MG63 (cell line): ENCODE data around the gene AIG1. TPM values are rescaled to one million over a fixed set of nuclear protein-coding genes. Genes with fewer than 3 reads are reported as not detected.
"Not testable (repeated sequence)": the region's sequence is repeated elsewhere in the genome, so short reads cannot be mapped to it uniquely, and the experiment has no call there.

ENCODE experiments used
- DNase-seq: peaks from one replicate; pipeline ENCODE4 v3.0.0-alpha.2; 2020
- H3K27me3 ChIP-seq: fragments of 250-450 bp; sonication (Bioruptor Pico); 2 replicates; pipeline ENCODE4 v1.5.1; 2020; ENCODE audit warnings: mild to moderate bottlenecking, moderate library complexity
- H3K36me3 ChIP-seq: fragments of 250-450 bp; sonication (Bioruptor Pico); 2 replicates; pipeline ENCODE4 v1.5.1; 2020; ENCODE audit warnings: mild to moderate bottlenecking, moderate library complexity
- H3K4me3 ChIP-seq: fragments of 250-450 bp; sonication (Bioruptor Pico); 2 replicates; pipeline ENCODE4 v1.5.1; 2020; ENCODE audit warnings: mild to moderate bottlenecking, moderate library complexity
- H3K9me3 ChIP-seq: fragments of 250-450 bp; sonication (Bioruptor Pico); 2 replicates; pipeline ENCODE4 v1.5.1; 2020; ENCODE audit warnings: mild to moderate bottlenecking, moderate library complexity
- total RNA-seq: library from RNA; depleted of rRNA; stranded (reverse); fragments of >200 nt; shearing (Covaris generic); gene quantifications from 2 replicates; pipeline ENCODE4 v1.2.3, GENCODE V29; 2014; ENCODE audit warnings: low replicate concordance

Gene AIG1
- total RNA-seq, 1 experiment from 2014 or later, result 42.5 TPM

DNA sequence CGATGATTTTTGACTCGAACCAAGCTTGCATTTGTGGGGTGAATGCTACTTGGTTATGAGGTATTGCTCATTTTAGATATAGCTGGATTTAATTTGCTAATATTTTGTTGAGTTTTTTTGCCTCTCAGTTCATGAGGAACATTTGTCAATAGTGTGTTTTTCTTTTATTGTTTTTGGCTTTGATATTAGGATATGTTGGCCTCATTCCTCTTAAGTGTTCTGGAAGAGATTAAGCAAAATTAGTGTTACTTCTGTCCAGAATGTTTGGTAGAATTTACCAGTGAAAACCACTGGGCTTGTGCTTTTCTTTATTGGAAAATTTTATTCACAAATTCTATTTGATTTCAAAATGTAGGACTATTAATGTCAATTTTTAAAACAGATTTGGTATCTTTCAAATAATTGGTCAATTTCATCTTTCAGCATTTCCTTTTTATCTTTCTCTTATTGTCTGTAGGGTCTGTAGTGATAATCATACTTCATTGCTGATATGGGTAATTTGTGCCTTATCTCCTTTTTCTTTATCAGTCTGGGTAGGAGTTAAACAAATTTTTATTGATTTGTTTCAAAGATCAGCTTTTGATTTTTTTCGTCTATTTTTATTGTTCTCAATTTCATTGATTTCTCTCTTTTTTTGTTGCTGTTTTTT, 14.1 kb downstream of the AIG1 start:
- Histone ChIP-seq H3K27me3 (no peaks in the 10 kb centered on the region), H3K4me3 (no peak overlapping the region), H3K36me3 (no peaks in the 10 kb centered on the region), H3K9me3 (peaks cover 8% of the 10 kb centered on the region)
- DNase-seq, result no peak

DNA sequence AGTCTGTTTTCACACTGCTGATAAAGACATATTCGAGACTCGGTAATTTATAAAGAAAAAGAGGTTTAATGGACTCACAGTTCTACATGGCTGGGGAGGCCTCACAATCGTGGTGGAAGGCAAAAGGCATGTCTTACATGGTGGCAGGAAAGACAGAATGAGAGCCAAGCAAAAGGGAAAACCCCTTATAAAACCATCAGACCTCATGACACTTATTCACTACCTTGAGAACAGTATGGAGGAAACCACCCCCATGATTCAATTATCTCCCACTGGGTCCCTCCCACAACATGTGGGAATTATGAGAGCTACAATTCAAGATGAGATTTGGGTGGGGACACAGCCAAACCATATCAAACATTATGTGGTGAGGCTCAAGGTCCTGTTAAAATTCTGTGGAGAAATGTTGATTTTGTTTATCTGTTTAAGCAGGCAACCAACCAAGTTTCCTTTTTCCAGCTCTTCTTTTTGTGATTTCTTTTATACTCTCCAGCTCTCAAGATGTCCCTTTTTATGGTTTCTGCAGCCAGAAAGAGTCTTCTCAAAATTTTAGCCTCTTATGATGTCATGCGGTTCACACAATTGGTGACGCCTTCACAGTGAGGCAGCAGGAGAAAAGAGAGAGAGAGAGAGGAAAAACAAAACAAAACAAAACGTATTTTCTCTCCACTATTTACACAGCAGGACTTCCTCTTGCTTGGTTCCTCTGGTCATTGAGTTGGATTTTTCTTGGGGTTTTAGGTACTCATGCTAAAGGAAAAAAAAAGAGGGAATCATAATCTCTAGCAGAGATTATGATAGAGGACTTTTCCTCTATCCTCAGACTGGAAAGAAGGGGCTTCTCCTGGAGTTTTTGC, 18.0 kb downstream of the AIG1 start:
- no peak for DNase-seq
- H3K27me3 ChIP-seq, result no peaks in the 10 kb centered on the region
- peaks cover 8% of the 10 kb centered on the region for H3K9me3 ChIP-seq
- H3K36me3 ChIP-seq, result no peaks in the 10 kb centered on the region
- H3K4me3 ChIP-seq, result no peak overlapping the region

DNA sequence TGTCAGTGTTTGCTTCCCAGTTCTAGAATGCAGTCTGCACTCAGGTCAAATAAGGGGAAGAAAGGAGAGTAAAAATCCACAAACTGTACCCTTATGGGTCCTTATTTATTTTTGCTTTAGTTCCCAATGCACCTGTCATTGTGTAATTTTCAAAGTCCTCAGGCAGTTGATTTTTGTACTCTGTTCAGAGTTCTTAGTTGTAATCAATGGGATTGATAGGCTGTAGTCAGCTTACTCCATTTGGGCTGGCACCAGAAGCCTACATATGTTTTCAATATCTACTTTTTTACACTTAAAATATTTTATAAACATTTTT, 18.6 kb downstream of the AIG1 start:
- H3K27me3 ChIP-seq, result no peaks in the 10 kb centered on the region
- H3K36me3 ChIP-seq, result no peaks in the 10 kb centered on the region
- DNase-seq, result no peak
- H3K9me3 ChIP-seq, result peaks cover 8% of the 10 kb centered on the region
- no peak overlapping the region for H3K4me3 ChIP-seq

DNA sequence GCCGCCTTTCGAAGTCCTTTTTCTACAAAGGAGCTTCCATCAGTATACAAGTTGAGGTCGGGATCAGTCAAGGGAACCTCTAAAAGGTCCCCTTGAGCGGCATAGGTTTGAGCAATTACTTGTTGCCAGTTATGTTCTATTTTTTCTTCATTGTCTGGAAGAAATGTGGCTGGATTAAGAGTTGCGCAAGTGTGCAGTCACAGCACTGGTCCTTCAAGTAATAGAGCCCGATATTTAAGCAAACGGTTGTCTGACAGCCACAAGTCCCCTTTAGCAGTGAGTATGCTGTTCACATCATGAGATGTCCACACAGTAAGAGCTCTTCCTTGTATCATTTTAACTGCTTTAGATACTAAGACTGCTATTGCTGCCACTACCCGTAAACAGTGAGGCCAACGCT, 21.6 kb downstream of the AIG1 start:
- not testable (repeated sequence) for DNase-seq, H3K4me3 ChIP-seq, H3K27me3 ChIP-seq, H3K9me3 ChIP-seq, H3K36me3 ChIP-seq

DNA sequence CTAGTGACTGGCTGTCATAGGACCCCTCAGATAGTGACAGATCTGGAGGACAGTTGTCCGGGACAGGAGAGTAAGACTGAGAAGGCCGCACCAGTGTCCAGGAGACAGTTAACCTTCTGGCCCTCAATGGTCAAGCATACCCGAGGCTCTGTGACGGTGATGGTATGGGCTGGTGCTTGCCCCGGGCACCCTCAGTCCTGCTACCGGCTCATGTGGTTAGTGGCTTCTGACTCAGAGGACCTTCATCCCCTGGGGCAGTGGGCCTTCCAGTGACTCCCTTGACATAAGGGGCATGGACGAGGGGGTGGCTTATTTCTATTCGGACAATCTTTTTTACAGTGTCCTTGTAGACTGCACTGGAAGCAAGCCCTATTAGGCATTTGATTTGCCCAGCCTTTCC, 23.3 kb downstream of the AIG1 start:
- H3K9me3 ChIP-seq, H3K27me3 ChIP-seq, DNase-seq, H3K36me3 ChIP-seq, H3K4me3 ChIP-seq: not testable (repeated sequence)

DNA sequence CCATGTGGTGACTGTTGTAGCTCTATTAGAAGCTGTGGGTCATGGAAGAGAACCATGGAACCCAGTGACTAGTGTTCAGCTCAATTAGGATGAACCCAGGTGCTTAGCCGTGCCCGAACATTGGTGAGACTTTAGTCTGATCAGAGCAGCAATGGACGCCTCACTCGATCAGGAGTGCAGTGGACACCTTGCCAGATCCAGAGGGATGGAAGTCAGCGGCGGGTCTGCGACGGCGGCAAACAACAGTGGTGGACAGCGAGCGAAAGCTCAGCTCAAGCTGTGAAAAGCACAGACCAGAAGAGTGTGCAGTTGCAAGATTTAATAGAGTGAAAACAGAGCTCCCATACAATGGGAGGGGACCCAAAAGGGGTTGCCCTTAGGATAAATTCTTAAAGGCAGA, 26.6 kb downstream of the AIG1 start:
- DNase-seq, H3K27me3 ChIP-seq, H3K4me3 ChIP-seq, H3K36me3 ChIP-seq, H3K9me3 ChIP-seq: not testable (repeated sequence)

DNA sequence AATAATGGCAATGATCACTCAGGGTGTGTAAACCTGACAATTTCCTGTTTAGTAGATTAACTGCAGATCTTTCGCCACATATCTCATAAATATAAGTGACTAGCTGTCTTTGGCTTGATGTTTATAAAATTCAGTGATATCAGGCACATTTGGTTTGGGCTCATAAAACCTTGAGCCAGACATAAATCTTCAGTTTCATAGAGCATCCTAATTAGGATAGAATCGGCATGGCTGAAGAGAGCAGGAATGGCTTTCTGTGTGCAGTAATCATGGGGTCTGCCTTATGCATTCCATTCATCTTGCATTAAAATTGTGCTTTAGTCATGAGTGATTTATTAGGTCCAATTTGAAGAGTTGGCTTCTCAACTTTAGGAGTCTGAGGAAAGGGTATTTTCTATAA, 27.2 kb downstream of the AIG1 start:
- no peak for DNase-seq
- Histone ChIP-seq H3K4me3 (no peak overlapping the region), H3K27me3 (no peaks in the 10 kb centered on the region), H3K9me3 (no peaks in the 10 kb centered on the region), H3K36me3 (no peaks in the 10 kb centered on the region)

DNA sequence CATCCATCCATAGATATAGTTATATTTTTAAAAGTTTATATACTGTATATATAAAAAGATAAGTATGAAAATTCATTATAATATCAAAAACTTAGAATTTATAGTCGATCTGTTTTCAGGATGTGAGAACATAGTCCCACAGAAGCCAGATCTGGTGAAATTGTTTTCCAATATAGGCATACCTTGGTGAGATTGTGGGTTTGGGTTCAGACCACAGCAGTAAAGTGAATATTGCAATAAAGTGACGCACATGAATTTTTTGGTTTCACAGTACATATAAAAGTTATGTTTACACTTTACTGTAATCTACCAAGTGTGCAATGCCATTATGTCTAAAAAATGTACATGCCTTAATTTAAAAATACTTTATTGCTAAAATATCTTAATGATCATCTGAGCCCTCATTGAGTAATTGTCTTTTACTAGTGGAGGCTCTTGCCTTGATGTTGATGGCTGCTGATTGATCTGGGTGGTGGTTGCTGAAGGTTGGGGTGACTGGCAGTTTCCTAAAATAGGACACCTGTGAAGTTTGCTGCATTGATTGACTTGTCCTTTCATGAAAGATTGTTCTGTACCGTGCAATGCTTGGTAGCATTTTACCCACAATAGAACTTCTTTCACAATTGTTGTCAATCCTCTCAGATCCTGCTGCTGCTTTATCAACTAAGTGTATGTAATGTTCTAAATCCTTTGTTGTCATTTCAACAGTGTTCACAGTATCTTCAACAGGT, 29.8 kb downstream of the AIG1 start:
- no peak for DNase-seq
- no peaks in the 10 kb centered on the region for H3K27me3 ChIP-seq
- no peaks in the 10 kb centered on the region for H3K36me3 ChIP-seq
- no peaks in the 10 kb centered on the region for H3K9me3 ChIP-seq
- no peak overlapping the region for H3K4me3 ChIP-seq

DNA sequence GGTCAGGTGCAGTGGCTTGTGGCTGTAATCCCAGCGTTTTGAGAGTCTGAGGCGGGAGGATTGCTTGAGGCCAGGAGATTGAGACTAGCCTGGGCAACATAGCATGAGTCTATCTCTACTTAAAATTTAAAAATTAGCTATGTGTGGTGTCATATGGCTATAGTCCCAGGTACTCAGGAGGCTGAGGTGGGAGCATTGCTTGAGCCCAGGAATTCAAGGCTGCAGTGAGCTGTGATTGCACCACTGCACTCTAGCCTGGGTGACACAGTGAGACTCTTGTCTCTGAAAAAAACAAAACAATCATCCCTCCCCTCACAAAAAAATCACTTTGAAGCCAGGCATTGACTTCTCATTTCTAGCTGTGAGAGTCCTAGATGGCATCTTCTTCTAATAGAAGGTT, 32.1 kb downstream of the AIG1 start:
- H3K27me3 ChIP-seq, result no peaks in the 10 kb centered on the region
- no peaks in the 10 kb centered on the region for H3K36me3 ChIP-seq
- no peak overlapping the region for H3K4me3 ChIP-seq
- DNase-seq, result no peak
- no peaks in the 10 kb centered on the region for H3K9me3 ChIP-seq

DNA sequence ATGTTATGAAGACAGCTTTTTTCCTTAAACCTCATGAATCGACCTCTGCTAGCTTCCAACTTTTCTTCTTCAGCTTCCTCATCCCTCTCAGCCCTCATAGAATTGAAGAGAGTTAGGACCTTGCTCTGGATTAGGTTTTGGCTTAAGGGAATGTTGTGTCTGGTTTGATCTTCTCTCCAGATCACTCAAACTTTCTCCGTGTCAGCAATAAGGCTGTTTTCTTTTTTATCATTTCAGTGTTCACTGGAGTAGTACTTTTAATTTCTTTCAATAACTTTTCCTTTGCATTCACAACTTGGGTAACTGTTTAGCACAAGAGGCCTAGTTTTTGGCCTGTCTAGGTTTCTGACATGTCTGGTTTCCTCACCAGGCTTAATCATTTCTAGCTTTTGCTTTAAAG, 32.6 kb downstream of the AIG1 start:
- H3K36me3 ChIP-seq, result no peaks in the 10 kb centered on the region
- no peak overlapping the region for H3K4me3 ChIP-seq
- DNase-seq, result no peak
- H3K27me3 ChIP-seq, result no peaks in the 10 kb centered on the region
- no peaks in the 10 kb centered on the region for H3K9me3 ChIP-seq

DNA sequence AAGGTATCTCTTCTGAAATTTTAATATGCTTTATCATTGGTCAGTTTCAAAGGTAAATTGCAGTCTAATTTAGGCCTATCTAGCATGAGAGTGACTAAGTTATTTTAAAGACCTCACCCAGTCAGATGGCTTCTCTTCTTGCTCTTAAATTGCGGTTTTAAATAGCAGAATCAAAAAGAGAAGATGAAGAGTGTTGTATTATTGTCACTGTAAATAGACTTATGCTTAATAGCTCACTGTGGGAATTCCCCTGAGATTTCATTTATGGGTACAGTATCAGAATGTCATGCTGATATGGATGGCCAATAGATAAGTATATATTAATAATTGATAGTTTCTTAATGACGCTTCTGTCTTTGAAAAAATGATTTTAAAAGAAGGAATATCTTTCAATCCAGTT, 35.7 kb downstream of the AIG1 start:
- Histone ChIP-seq H3K4me3 (no peak overlapping the region), H3K9me3 (no peaks in the 10 kb centered on the region), H3K27me3 (no peaks in the 10 kb centered on the region), H3K36me3 (no peaks in the 10 kb centered on the region)
- no peak for DNase-seq

DNA sequence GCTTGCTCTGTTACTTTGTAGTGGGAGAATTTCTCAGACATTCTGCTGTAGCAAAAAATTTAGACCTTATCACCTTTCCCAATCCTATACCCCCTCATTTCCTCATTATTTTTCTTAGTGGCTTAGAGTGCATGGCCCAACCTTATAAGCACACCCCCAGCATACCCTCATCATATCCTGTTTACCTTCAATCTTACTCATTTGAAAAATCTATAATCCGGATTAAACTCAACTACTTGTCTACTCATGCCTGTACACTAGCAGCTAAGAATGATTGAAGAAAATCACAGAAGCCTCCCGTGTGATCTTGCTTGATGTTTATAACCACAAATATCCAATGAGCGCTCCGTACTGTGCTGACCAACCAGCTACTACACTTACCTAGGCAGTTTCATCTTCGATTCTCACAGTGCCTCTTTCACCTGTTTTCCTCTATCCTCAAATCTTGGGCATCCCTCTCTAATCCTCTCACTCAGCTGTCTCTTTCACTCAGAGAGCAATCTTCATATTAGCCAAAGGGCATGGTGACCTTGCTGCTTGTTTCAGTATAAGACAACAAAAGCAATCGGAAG, 36.6 kb downstream of the AIG1 start:
- H3K27me3 ChIP-seq, result no peaks in the 10 kb centered on the region
- DNase-seq, result no peak
- no peaks in the 10 kb centered on the region for H3K9me3 ChIP-seq
- H3K36me3 ChIP-seq, result no peaks in the 10 kb centered on the region
- no peak overlapping the region for H3K4me3 ChIP-seq

DNA sequence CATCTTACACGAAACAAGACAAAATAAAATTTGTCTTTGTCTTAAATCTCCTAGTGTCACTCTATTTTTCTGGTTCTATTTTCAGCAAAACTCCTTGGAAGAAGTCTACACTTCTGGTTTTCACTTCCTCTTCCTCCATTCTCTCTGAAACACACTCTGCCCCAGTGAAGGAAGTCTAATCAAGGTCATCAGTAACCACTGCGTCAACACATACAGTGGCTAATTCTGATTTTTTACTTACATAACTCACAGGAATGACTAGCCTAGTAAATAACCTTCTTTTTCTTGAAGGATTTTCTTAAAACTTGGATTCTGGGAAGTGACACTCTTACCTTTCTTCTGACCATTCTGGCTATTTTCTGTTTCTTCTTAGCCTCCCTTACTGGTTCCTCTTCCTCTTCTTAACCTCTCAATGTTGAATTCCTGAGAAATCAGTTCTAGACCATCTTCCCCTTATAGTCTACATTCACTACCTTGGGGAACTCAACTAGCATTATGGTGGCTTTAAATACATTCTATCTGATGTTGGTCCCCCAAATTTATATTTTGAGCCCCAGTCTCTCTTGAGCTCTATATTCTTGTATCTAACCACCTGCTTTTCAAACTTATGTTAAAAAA, 37.5 kb downstream of the AIG1 start:
- DNase-seq, result no peak
- no peaks in the 10 kb centered on the region for H3K27me3 ChIP-seq
- no peaks in the 10 kb centered on the region for H3K9me3 ChIP-seq

DNA sequence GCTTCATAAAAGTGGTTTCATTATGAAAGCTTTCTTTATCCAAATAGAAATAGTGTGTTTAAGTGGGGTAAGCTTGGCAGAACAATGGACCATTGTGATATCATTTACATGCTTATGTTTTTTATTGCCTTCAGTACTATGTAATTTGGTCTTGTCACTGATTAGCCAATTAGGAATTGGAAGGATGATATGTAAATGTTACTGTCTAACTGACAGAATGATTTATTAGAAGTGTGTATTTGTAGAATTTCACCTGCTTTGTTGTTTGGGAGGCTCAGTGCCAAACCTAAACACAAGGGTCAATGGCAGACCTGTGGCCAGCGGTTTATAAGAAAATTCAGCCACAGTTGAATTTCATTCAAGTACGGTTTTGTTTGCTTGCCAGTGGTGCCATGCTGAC, 39.0 kb downstream of the AIG1 start:
- Histone ChIP-seq H3K27me3 (no peaks in the 10 kb centered on the region), H3K4me3 (no peak overlapping the region), H3K36me3 (no peaks in the 10 kb centered on the region), H3K9me3 (no peaks in the 10 kb centered on the region)
- no peak for DNase-seq

More for the DNA sequence above, 37.5 kb downstream of the AIG1 start:
- H3K4me3 ChIP-seq, result no peak overlapping the region
- no peaks in the 10 kb centered on the region for H3K36me3 ChIP-seq

DNA sequence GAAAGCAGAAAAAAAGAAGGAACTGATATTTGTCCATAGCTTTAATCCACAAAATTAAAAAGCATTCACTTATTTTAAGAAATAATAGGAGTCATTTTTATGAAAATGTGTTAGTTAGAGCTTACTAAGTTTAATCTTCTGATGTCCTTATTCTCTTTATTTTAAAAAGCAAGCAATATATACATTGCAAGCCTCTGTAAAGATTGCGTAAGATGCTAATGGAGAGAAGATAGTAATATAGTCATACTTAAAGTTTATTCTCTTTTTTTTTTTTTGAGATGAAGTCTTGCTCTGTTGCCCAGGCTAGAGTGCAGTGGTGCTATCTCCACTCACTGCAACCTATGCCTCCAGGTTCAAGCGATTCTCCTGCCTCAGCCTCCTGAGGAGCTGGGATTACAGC, 39.7 kb downstream of the AIG1 start:
- Histone ChIP-seq H3K4me3 (no peak overlapping the region), H3K27me3 (no peaks in the 10 kb centered on the region), H3K9me3 (no peaks in the 10 kb centered on the region), H3K36me3 (no peaks in the 10 kb centered on the region)
- DNase-seq, result no peak

DNA sequence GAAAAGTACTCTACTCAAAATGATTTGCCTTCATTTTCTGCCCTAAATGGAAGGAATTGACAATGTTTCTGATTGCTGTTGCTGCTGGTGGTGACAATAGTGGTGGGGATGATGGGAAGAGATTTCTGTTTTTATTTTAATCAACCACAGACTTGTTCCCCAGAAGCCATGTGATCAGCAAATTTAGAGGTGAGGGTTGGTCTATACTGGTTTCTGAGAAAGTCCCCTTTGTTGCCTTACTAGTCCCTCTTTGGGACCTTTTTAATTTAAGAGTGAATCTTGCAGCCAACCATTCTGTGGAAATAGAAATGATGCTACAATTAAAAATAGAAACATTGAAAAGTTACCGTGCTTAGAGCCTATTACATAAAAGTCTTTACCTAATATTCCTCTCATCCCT, 43.2 kb downstream of the AIG1 start:
- no peak for DNase-seq
- Histone ChIP-seq H3K36me3 (no peaks in the 10 kb centered on the region), H3K4me3 (no peak overlapping the region), H3K27me3 (no peaks in the 10 kb centered on the region), H3K9me3 (no peaks in the 10 kb centered on the region)

DNA sequence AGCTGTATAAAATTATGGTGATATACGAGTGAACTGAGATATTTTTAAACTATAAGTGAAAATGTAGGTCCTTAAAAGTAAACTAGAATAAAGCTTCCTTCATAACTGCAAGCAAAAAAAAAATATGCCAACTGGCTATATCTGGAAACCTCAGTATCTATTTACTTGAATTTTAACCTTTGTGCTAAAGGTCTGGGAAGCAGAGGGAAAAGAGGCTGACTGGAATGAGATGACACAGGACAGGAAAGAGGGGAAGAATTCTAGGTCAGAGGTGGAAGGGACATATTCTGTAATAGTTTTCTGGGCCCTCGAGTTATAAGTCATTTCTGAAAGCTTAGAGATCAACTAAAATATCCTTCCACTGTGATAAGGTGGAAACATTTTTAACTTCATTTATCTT, 46.8 kb downstream of the AIG1 start:
- no peak for DNase-seq

More for the DNA sequence above, 46.8 kb downstream of the AIG1 start:
- no peaks in the 10 kb centered on the region for H3K27me3 ChIP-seq
- no peaks in the 10 kb centered on the region for H3K36me3 ChIP-seq
- H3K9me3 ChIP-seq, result no peaks in the 10 kb centered on the region
- H3K4me3 ChIP-seq, result no peak overlapping the region
